Nasal cavity respiratory epithelium epithelial cell of viscerocranial mucosa (primary cell): ENCODE results near the gene OR8B12. TPM values are rescaled to one million over a fixed set of nuclear protein-coding genes. Genes with fewer than 3 reads are reported as not detected.

ENCODE experiments used
- total RNA-seq: library from RNA; depleted of rRNA; stranded (reverse); fragments of >200 nt; gene quantifications from 2 replicates; pipeline ENCODE4 v1.2.3, GENCODE V29; 2014

Gene OR8B12
- not detected in 2 replicates for total RNA-seq

DNA sequence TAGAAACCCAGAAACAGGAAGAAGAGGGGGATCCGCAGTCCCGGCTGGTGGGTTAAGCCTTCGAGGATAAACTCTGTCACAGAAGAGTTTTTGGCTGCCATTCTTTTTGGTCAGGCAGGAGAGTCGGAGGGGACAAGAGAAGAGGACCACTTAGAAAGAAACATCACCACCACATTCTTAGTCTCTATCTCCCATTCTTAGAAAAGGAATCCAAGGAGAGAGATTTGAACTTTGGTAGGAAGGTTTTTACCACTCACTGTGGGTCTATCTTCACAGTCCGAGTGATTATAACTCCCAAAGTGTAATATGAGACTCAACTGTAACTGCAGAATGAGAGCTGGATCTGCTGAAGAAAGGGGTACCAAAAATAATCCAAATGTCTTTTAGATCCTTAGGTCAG, at the start of gene OR8B12:
TSS of gene OR8B12 (minus strand) at position 101 of the 400 bp plus-strand sequence. CDS start at position 101, 0 bp downstream.

DNA sequence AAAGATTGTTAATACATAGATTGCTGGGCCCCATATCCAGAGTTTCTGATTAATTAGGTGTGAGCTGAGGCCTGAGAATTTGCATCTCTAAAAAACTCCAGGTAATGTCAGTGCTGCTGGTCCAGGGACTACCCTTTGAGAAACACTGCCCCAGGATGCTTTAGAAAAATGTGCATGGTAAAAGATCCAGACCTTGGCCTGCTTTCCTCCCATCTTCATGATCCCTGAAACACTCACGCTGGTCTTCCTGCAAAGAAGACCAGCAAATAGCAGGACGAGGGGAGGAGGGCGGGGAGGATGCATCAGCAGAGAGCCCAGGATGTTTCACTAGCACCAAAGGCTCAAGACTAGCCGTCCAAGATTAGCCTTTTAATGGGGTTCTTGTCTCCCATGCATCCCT, 26.2 kb upstream of the OR8B12 start, which contains the start of gene OR8A1:
TSS of gene OR8A1 (plus strand) at position 301 of the 400 bp plus-strand sequence. CDS start 123 bp downstream, outside the sequence.

Other genes with a start within 250 kb of the OR8B12 start
- gene OR8D1, start 229.7 kb downstream of the OR8B12 start, total RNA-seq = not detected in 2 replicates
- not detected in 2 replicates for gene OR8D2, start 223.5 kb downstream of the OR8B12 start, total RNA-seq
- not detected in 2 replicates for gene OR8B2, start 159.2 kb downstream of the OR8B12 start, total RNA-seq
- not detected in 2 replicates for gene OR8B3, start 144.6 kb downstream of the OR8B12 start, total RNA-seq
- gene OR8B4, start 118.8 kb downstream of the OR8B12 start, total RNA-seq = not detected in 2 replicates
- not detected in 2 replicates for gene OR8B8, start 98.0 kb downstream of the OR8B12 start, total RNA-seq
- not detected in 2 replicates for gene OR8A1, start 26.3 kb upstream of the OR8B12 start, total RNA-seq
- gene PANX3, start 67.8 kb upstream of the OR8B12 start, total RNA-seq = not detected in 2 replicates
- gene TBRG1, start 79.2 kb upstream of the OR8B12 start, total RNA-seq = 28.4 and 38.9 TPM in 2 replicates
- 10.3 and 31.5 TPM in 2 replicates for gene SIAE, start 130.1 kb upstream of the OR8B12 start, total RNA-seq
- gene SPA17, start 130.2 kb upstream of the OR8B12 start, total RNA-seq = 2.4 and 4.1 TPM in 2 replicates
- gene NRGN, start 196.3 kb upstream of the OR8B12 start, total RNA-seq = not detected in 2 replicates
- gene VSIG2, start 208.6 kb upstream of the OR8B12 start, total RNA-seq = under 0.01 and 1.3 TPM in 2 replicates
- gene ESAM, start 218.6 kb upstream of the OR8B12 start, total RNA-seq = under 0.01 and 0.07 TPM in 2 replicates